WTC11 (cell line): ENCODE results near the gene DCP1B. TPM values are rescaled to one million over a fixed set of nuclear protein-coding genes. Genes with fewer than 3 reads are reported as not detected.
A peak's percentile ranks its signal among the peaks of the same experiment; 100 is the strongest.

ENCODE experiments used
- ATAC-seq: fragments of 200-7000 bp; cut with Tn5 transposase; 2 replicates; pipeline ENCODE4 v1.10.0; 2021; ENCODE audit warnings: mild to moderate bottlenecking, moderate library complexity
- CTCF ChIA-PET: fragments of 300-600 bp; sonication (Branson Sonifier 250); formaldehyde crosslinking; loops from one replicate; lab custom pipeline; 2021; ENCODE audit warnings: antibody characterized with exemption; lab: Charles Lee
- POLR2A ChIA-PET: fragments of 350-600 bp; sonication (Branson Sonifier 250); formaldehyde crosslinking; loops from one replicate; lab custom pipeline; 2021; ENCODE audit warnings: antibody characterized with exemption; lab: Charles Lee
- DNase-seq: peaks from one replicate; pipeline ENCODE4 v3.0.0; 2021; ENCODE audit warnings: low spot score
- H3K27ac Mint-ChIP-seq: 2 replicates; pipeline ENCODE4 v1.8.0; 2021; ENCODE audit warnings: mixed read lengths
- H3K27me3 Mint-ChIP-seq: 2 replicates; pipeline ENCODE4 v1.8.0; 2021; ENCODE audit warnings: low read depth, mild to moderate bottlenecking, moderate library complexity, mixed read lengths
- H3K36me3 Mint-ChIP-seq: 2 replicates; pipeline ENCODE4 v1.8.0; 2021; ENCODE audit warnings: mixed read lengths
- H3K4me1 Mint-ChIP-seq: 2 replicates; pipeline ENCODE4 v1.8.0; 2022; ENCODE audit warnings: mixed read lengths
- H3K4me3 Mint-ChIP-seq: 2 replicates; pipeline ENCODE4 v1.8.0; 2021; ENCODE audit warnings: mild to moderate bottlenecking, moderate library complexity, mixed read lengths
- H3K9me3 Mint-ChIP-seq: 2 replicates; pipeline ENCODE4 v1.8.0; 2021; ENCODE audit warnings: mixed read lengths
- ATF1 ChIP-seq: sonication (generic); formaldehyde crosslinking; IDR thresholded peaks from 2 replicates; pipeline ENCODE4 v1.8.1; 2023; ENCODE audit warnings: mild to moderate bottlenecking, moderate library complexity, missing genetic modification reagents
- ATF6 ChIP-seq: sonication (generic); formaldehyde crosslinking; IDR thresholded peaks from 2 replicates; pipeline ENCODE4 v1.8.1; 2023; ENCODE audit warnings: mild to moderate bottlenecking, missing genetic modification reagents
- CREB1 ChIP-seq: sonication (generic); formaldehyde crosslinking; IDR thresholded peaks from 2 replicates; pipeline ENCODE4 v1.8.0; 2023; ENCODE audit warnings: mild to moderate bottlenecking, missing genetic modification reagents
- E2F1 ChIP-seq: sonication (generic); formaldehyde crosslinking; IDR thresholded peaks from 2 replicates; pipeline ENCODE4 v1.8.0; 2022; ENCODE audit warnings: mild to moderate bottlenecking, missing genetic modification reagents
- GABPB1 ChIP-seq: sonication (generic); formaldehyde crosslinking; IDR thresholded peaks from 2 replicates; pipeline ENCODE4 v1.8.1; 2023; ENCODE audit warnings: mild to moderate bottlenecking, missing genetic modification reagents
- JAZF1 ChIP-seq: fragments of 250-450 bp; sonication (Bioruptor Pico); IDR thresholded peaks from 2 replicates; pipeline ENCODE4 v1.9.0; 2021; ENCODE audit warnings: moderate library complexity, mild to moderate bottlenecking, inconsistent platforms
- KAT7 ChIP-seq: sonication (generic); formaldehyde crosslinking; IDR thresholded peaks from 2 replicates; pipeline ENCODE4 v1.8.1; 2023; ENCODE audit warnings: missing genetic modification reagents, mild to moderate bottlenecking, borderline replicate concordance
- NFYB ChIP-seq: sonication (generic); formaldehyde crosslinking; conservative IDR thresholded peaks from 2 replicates; pipeline ENCODE4 v1.8.0; 2022; ENCODE audit warnings: low read depth, missing genetic modification reagents
- NR3C1 ChIP-seq: sonication (generic); formaldehyde crosslinking; conservative IDR thresholded peaks from 2 replicates; pipeline ENCODE4 v1.8.1; 2023; ENCODE audit warnings: low read depth, mild to moderate bottlenecking, missing genetic modification reagents
- RELA ChIP-seq: sonication (generic); formaldehyde crosslinking; IDR thresholded peaks from 2 replicates; pipeline ENCODE4 v1.8.1; 2022; ENCODE audit warnings: missing genetic modification reagents, mild to moderate bottlenecking, borderline replicate concordance
- RORB ChIP-seq: fragments of 250-450 bp; sonication (Bioruptor Pico); IDR thresholded peaks from 2 replicates; pipeline ENCODE4 v1.9.0; 2021; ENCODE audit warnings: mild to moderate bottlenecking
- SMAD3 ChIP-seq: sonication (generic); formaldehyde crosslinking; IDR thresholded peaks from 2 replicates; pipeline ENCODE4 v1.8.0; 2022; ENCODE audit warnings: missing genetic modification reagents, mild to moderate bottlenecking, borderline replicate concordance
- SP1 ChIP-seq: sonication (generic); formaldehyde crosslinking; conservative IDR thresholded peaks from 2 replicates; pipeline ENCODE4 v1.8.1; 2022; ENCODE audit warnings: missing genetic modification reagents
- TCF7 ChIP-seq: sonication (generic); formaldehyde crosslinking; IDR thresholded peaks from 2 replicates; pipeline ENCODE4 v1.8.0; 2022; ENCODE audit warnings: mild to moderate bottlenecking, low read depth, missing genetic modification reagents, moderate library complexity
- TP53 ChIP-seq: sonication (generic); formaldehyde crosslinking; IDR thresholded peaks from 2 replicates; pipeline ENCODE4 v1.8.1; 2023; ENCODE audit warnings: mild to moderate bottlenecking, missing genetic modification reagents
- ZNF121 ChIP-seq: sonication (generic); formaldehyde crosslinking; IDR thresholded peaks from 2 replicates; pipeline ENCODE4 v1.8.0; 2023; ENCODE audit warnings: missing genetic modification reagents
- ZNF281 ChIP-seq: sonication (generic); formaldehyde crosslinking; IDR thresholded peaks from 2 replicates; pipeline ENCODE4 v1.8.0; 2023; ENCODE audit warnings: mild to moderate bottlenecking, missing genetic modification reagents
- ZNF425 ChIP-seq: fragments of 250-450 bp; sonication (Bioruptor Pico); conservative IDR thresholded peaks from 2 replicates; pipeline ENCODE4 v1.9.0; 2021; ENCODE audit warnings: mild to moderate bottlenecking
- ZNF512 ChIP-seq: sonication (generic); formaldehyde crosslinking; IDR thresholded peaks from 2 replicates; pipeline ENCODE4 v1.8.1; 2022; ENCODE audit warnings: missing genetic modification reagents, borderline replicate concordance
- ZNF671 ChIP-seq: fragments of 250-450 bp; sonication (Bioruptor Pico); IDR thresholded peaks from 2 replicates; pipeline ENCODE4 v1.8.0; 2021; ENCODE audit warnings: mild to moderate bottlenecking
- ZSCAN18 ChIP-seq: fragments of 250-450 bp; sonication (Bioruptor Pico); IDR thresholded peaks from 2 replicates; pipeline ENCODE4 v2.1.2; 2022; ENCODE audit warnings: mild to moderate bottlenecking, moderate library complexity
- total RNA-seq: library from RNA; stranded (reverse); gene quantifications from 3 replicates; pipeline ENCODE4 v1.2.3, GENCODE V29; 2021

The DCP1B gene
- total RNA-seq, 1 experiment from 2014 or later = 25.1 TPM

- ATAC-seq = peak; percentile 32; the same call in 1 of the 2 replicates
- Mint-ChIP-seq H3K4me1 (peaks cover 12% of the 10 kb centered on the region), H3K4me3 (peak overlapping the region; percentile 53), H3K36me3 (no peaks in the 10 kb centered on the region), H3K9me3 (no peaks in the 10 kb centered on the region)
- CTCF ChIA-PET = interaction anchor here (0.6 to 3.1 kb wide), 16 partner anchors 8 to 824 kb away, joined by 3 to 14 read pairs (median 4); no protein-coding TSS in a partner anchor
- TF ChIP-seq ATF1 (no peak), ZNF281 (CRISPR knock-in tag) (no peak), E2F1 (CRISPR knock-in tag) (no peak), NFYB (no peak), RELA (CRISPR knock-in tag) (no peak), RORB (CRISPR knock-in tag) (no peak), KAT7 (CRISPR knock-in tag) (no peak), TCF7 (CRISPR knock-in tag) (no peak), NR3C1 (CRISPR knock-in tag) (no peak), ZNF425 (CRISPR knock-in tag) (no peak), ZNF512 (no peak), ZNF671 (CRISPR knock-in tag) (no peak), ZSCAN18 (CRISPR knock-in tag) (no peak)
- TF ChIP-seq, all 79 proteins: peak for 0
- DNase-seq = peak; percentile 51
- no peak overlapping the region for H3K27ac Mint-ChIP-seq
- POLR2A ChIA-PET = interaction anchor here (0.6 to 0.7 kb wide), 2 partner anchors 114 to 232 kb away, joined by 3 read pairs; no protein-coding TSS in a partner anchor
- H3K27me3 Mint-ChIP-seq = 0 out of 2 replicates have a peak, but pooled peaks cover 2% of the 10 kb centered on the region
These were observed 82.1 kb downstream of the DCP1B start for GRCh38 chr12:1922075-1922709.

GRCh38 chr12:1920971-1921370 lies 83.3 kb downstream of the DCP1B start:
- ATAC-seq (no peak), DNase-seq (no peak)
- TF ChIP-seq CREB1 (CRISPR knock-in tag) = no peak
- no peak for TF ChIP-seq ZNF121 (CRISPR knock-in tag)
- no peak for TF ChIP-seq SMAD3 (CRISPR knock-in tag)
- no peak for TF ChIP-seq ATF6 (CRISPR knock-in tag)
- TF ChIP-seq ZSCAN18 (CRISPR knock-in tag) = no peak
- no peak for TF ChIP-seq JAZF1 (CRISPR knock-in tag)
- TF ChIP-seq NFYB = no peak
- TF ChIP-seq GABPB1 (CRISPR knock-in tag) = no peak
- no peak for TF ChIP-seq SP1 (CRISPR knock-in tag)
- TF ChIP-seq TP53 (CRISPR knock-in tag) = no peak
- ChIA-PET CTCF (interaction anchor here (1.6 to 3.1 kb wide), 4 partner anchors 13 to 82 kb away, joined by 4 to 14 read pairs (median 5); no protein-coding TSS in a partner anchor), POLR2A (no interaction called here)
- Mint-ChIP-seq H3K4me1 (peaks cover 12% of the 10 kb centered on the region), H3K9me3 (no peaks in the 10 kb centered on the region), H3K4me3 (no peak overlapping the region), H3K36me3 (no peaks in the 10 kb centered on the region), H3K27ac (no peak overlapping the region), H3K27me3 (0 out of 2 replicates have a peak, but pooled peaks cover 2% of the 10 kb centered on the region)
